ENCODE results near the gene ADGRD1.

DNA sequence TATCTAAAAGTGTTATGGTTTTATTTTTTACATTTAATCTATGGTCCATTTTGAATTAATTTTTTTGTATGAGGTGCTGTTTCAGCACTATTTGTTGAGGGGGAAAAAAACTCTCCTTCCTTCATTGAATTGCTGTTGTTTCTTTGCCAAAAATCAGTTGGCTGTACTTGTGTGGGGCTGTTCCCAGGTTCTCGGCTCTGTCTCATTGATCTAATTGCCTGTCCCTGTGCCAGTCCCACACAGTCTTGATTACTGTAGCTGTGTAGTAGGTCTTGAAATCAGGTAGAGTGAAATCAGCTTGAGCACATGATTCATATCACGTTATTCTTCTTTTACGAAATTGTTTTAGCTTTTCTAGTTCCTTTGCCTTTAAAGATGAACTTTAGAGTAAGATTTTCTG is 109.7 kb downstream of the ADGRD1 start:
- no peak for TF ChIP-seq CTCF (IDR thresholded peaks at IDR 0.05)
- TF ChIP-seq IRF1 (CRISPR knock-in tag; IDR thresholded peaks at IDR 0.05) = no peak

All from WTC11 (cell line).